H9 (cell line): ENCODE measurements around the gene TMIE. TPM values are rescaled to one million over a fixed set of nuclear protein-coding genes. Genes with fewer than 3 reads are reported as not detected.
A peak's percentile ranks its signal among the peaks of the same experiment; 100 is the strongest.

ENCODE experiments used
- DNase-seq: peaks from one replicate; pipeline ENCODE4 v3.0.0-alpha.2; 2017
- H2AFZ ChIP-seq: one replicate; pipeline ENCODE4 v1.6.1; 2013; ENCODE audit warnings: mild to moderate bottlenecking, low read length, control low read depth, moderate library complexity
- H2AK5ac ChIP-seq: 2 replicates; pipeline ENCODE4 v1.6.1; 2013; ENCODE audit warnings: low read length, control low read depth, mixed read lengths; ENCODE audit not compliant: insufficient read length
- H2BK120ac ChIP-seq: one replicate; pipeline ENCODE4 v1.6.1; 2013; ENCODE audit warnings: low read depth, mild to moderate bottlenecking, low read length, control low read depth, inconsistent platforms; ENCODE audit not compliant: poor library complexity, severe bottlenecking
- H2BK12ac ChIP-seq: 2 replicates; pipeline ENCODE4 v1.6.1; 2013; ENCODE audit warnings: low read length, control low read depth, mixed read lengths, low read depth; ENCODE audit not compliant: insufficient read length
- H2BK15ac ChIP-seq: 2 replicates; pipeline ENCODE4 v1.6.1; 2013; ENCODE audit warnings: low read depth, low read length, control low read depth
- H2BK20ac ChIP-seq: one replicate; pipeline ENCODE4 v1.6.1; 2013; ENCODE audit warnings: low read depth, mild to moderate bottlenecking, low read length, control low read depth, inconsistent platforms; ENCODE audit not compliant: poor library complexity, severe bottlenecking
- H2BK5ac ChIP-seq: 2 replicates; pipeline ENCODE4 v1.6.1; 2013; ENCODE audit warnings: low read length, control low read depth, mixed read lengths; ENCODE audit not compliant: insufficient read length
- H3K14ac ChIP-seq: 2 replicates; pipeline ENCODE4 v1.6.1; 2013; ENCODE audit warnings: low read length, control low read depth; ENCODE audit not compliant: insufficient read depth
- H3K18ac ChIP-seq: 2 replicates; pipeline ENCODE4 v1.6.1; 2013; ENCODE audit warnings: low read depth, mild to moderate bottlenecking, mixed read lengths, low read length, control low read depth; ENCODE audit not compliant: insufficient read length
- H3K23ac ChIP-seq: 2 replicates; pipeline ENCODE4 v1.6.1; 2013; ENCODE audit warnings: low read length, control low read depth, mixed read lengths, low read depth; ENCODE audit not compliant: insufficient read length
- H3K23me2 ChIP-seq: 2 replicates; pipeline ENCODE4 v1.6.1; 2013; ENCODE audit warnings: low read depth, mild to moderate bottlenecking, mixed read lengths, low read length, control low read depth; ENCODE audit not compliant: insufficient read length, poor library complexity, severe bottlenecking
- H3K27ac ChIP-seq: 2 replicates; pipeline ENCODE4 v1.5.1; 2013; ENCODE audit warnings: low read length, control low read depth, mixed read lengths, low read depth; ENCODE audit not compliant: insufficient read length
- H3K27me3 ChIP-seq: 2 replicates; pipeline ENCODE4 v1.6.1; 2013; ENCODE audit warnings: low read length, control low read depth, inconsistent platforms; ENCODE audit not compliant: insufficient read depth
- H3K4ac ChIP-seq: 2 replicates; pipeline ENCODE4 v1.6.1; 2013; ENCODE audit warnings: low read depth, mild to moderate bottlenecking, control low read depth, inconsistent platforms, low read length, moderate library complexity
- H3K4me1 ChIP-seq: 2 replicates; pipeline ENCODE4 v1.6.1; 2013; ENCODE audit warnings: low read length, control low read depth, inconsistent platforms; ENCODE audit not compliant: insufficient read depth
- H3K4me2 ChIP-seq: 2 replicates; pipeline ENCODE4 v1.6.1; 2013; ENCODE audit warnings: low read length, control low read depth, mixed read lengths; ENCODE audit not compliant: insufficient read length, insufficient read depth
- H3K56ac ChIP-seq: 2 replicates; pipeline ENCODE4 v1.6.1; 2013; ENCODE audit warnings: low read depth, mild to moderate bottlenecking, mixed read lengths, low read length, control low read depth; ENCODE audit not compliant: insufficient read length
- H3K79me1 ChIP-seq: 2 replicates; pipeline ENCODE4 v1.6.1; 2013; ENCODE audit warnings: low read depth, mild to moderate bottlenecking, moderate library complexity, low read length, control low read depth, inconsistent platforms; ENCODE audit not compliant: insufficient read depth, poor library complexity, severe bottlenecking
- H3K79me2 ChIP-seq: 2 replicates; pipeline ENCODE4 v1.6.1; 2013; ENCODE audit warnings: low read length, control low read depth, inconsistent platforms; ENCODE audit not compliant: insufficient read depth
- H3K9ac ChIP-seq: 2 replicates; pipeline ENCODE4 v1.6.1; 2013; ENCODE audit warnings: low read length, control low read depth, mixed read lengths; ENCODE audit not compliant: insufficient read length; ENCODE audit errors: extremely low read depth
- H3K9me3 ChIP-seq: one replicate; pipeline ENCODE4 v1.6.1; 2013; ENCODE audit warnings: low read depth, low read length, inconsistent platforms; ENCODE audit not compliant: control insufficient read depth
- H3T11ph ChIP-seq: one replicate; pipeline ENCODE4 v1.6.1; 2013; ENCODE audit warnings: mild to moderate bottlenecking, low read length, control low read depth, inconsistent platforms
- H4K20me1 ChIP-seq: one replicate; pipeline ENCODE4 v1.6.1; 2013; ENCODE audit not compliant: control insufficient read depth, insufficient read length, insufficient read depth
- H4K5ac ChIP-seq: 2 replicates; pipeline ENCODE4 v1.6.1; 2013; ENCODE audit warnings: low read depth, mild to moderate bottlenecking, mixed read lengths, low read length, control low read depth; ENCODE audit not compliant: insufficient read length
- H4K8ac ChIP-seq: replicated peaks from 2 replicates; pipeline ENCODE4 v1.6.1; 2013; ENCODE audit warnings: low read length, control low read depth, mixed read lengths, low read depth; ENCODE audit not compliant: insufficient read length
- H4K91ac ChIP-seq: 2 replicates; pipeline ENCODE4 v1.6.1; 2013; ENCODE audit warnings: low read depth, mild to moderate bottlenecking, moderate library complexity, mixed read lengths, low read length, control low read depth; ENCODE audit not compliant: insufficient read length
- H3K27ac Mint-ChIP-seq, 3 experiments: 2 replicates in 2 of 3; 3 replicates in 1 of 3; pipeline ENCODE4 v1.8.0; 2020 to 2021; ENCODE audit warnings: mixed read lengths in 3 of 3, mild to moderate bottlenecking in 1 of 3, moderate library complexity in 1 of 3
- H3K27me3 Mint-ChIP-seq: 2 replicates; pipeline ENCODE4 v1.8.0; 2021; ENCODE audit warnings: low read depth, mild to moderate bottlenecking, moderate library complexity, mixed read lengths
- H3K36me3 Mint-ChIP-seq, 3 experiments: 2 replicates in 2 of 3; 3 replicates in 1 of 3; pipeline ENCODE4 v1.8.0; 2020 to 2021; ENCODE audit warnings: low read depth in 3 of 3, mixed read lengths in 3 of 3; ENCODE audit not compliant: insufficient read depth in 1 of 3
- H3K4me1 Mint-ChIP-seq, 2 experiments: 2 replicates each; pipeline ENCODE4 v1.8.0; 2020; ENCODE audit warnings: mixed read lengths in 2 of 2
- H3K4me3 Mint-ChIP-seq, 2 experiments: 2 replicates in 1 of 2; 3 replicates in 1 of 2; pipeline ENCODE4 v1.8.0; 2020 to 2021; ENCODE audit warnings: mild to moderate bottlenecking in 2 of 2, mixed read lengths in 2 of 2, moderate library complexity in 1 of 2
- H3K9me3 Mint-ChIP-seq, 2 experiments: 2 replicates in 1 of 2; 3 replicates in 1 of 2; pipeline ENCODE4 v1.8.0; 2020; ENCODE audit warnings: mild to moderate bottlenecking in 2 of 2, mixed read lengths in 2 of 2, moderate library complexity in 1 of 2
- CTCF ChIP-seq: fragments of 200-600 bp; sonication (generic); conservative IDR thresholded peaks from 3 replicates; pipeline ENCODE4 v1.8.0; 2021; ENCODE audit warnings: antibody characterized with exemption, mild to moderate bottlenecking
- WGBS: extraction: QIAGEN DNeasy Blood & Tissue Kit; methylation state at CpG from one replicate; pipeline ENCODE4 v1.1.7; 2013; ENCODE audit warnings: missing lambda C conversion rate, low lambda C conversion rate, mixed read lengths; ENCODE audit not compliant: insufficient read length; ENCODE audit errors: extremely low coverage; 5-methylcytosine and 5-hydroxymethylcytosine counted together
- total RNA-seq: library from RNA; stranded (reverse); gene quantifications from 2 replicates; pipeline ENCODE4 v1.2.1, GENCODE V29; 2021

TMIE gene
- total RNA-seq, 1 experiment from 2014 or later: 0.63 TPM

DNA sequence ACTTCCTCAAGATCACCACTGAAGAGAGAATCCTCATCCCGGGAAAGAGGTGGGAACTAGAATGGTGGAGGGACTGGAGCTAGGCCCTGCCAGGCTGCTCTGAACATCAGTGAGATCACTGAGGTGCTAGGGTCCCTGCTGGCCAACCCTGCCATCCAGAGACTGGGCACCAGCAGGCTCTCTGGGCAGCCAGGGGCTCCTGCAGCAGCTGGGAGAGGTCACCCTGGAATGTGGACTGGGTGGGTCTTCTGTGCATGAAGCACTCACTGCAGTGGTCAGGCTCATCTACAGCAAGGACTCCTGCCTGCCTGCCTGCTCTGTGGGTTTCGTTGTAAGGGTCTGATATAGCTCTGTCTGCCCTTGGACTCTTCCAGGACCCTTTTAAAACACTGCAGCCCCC, 32.6 kb upstream of the TMIE start:
- no peaks in the 10 kb centered on the region for H3K4me1 ChIP-seq
- no peaks in the 10 kb centered on the region for H3K27me3 ChIP-seq
- no peak overlapping the region for H3K4me2 ChIP-seq
- no peak overlapping the region for H4K8ac ChIP-seq
- no peak overlapping the region for H3K23ac ChIP-seq
- no peak overlapping the region for H2AFZ ChIP-seq
- H2BK15ac ChIP-seq: no peak overlapping the region
- H3K79me2 ChIP-seq: no peaks in the 10 kb centered on the region
- no peaks in the 10 kb centered on the region for H3K79me1 ChIP-seq
- no peak overlapping the region for H2BK120ac ChIP-seq
- H3K18ac ChIP-seq: no peak overlapping the region
- no peak overlapping the region for H3K14ac ChIP-seq
- no peak for TF ChIP-seq CTCF
- no peaks in the 10 kb centered on the region for H3K23me2 ChIP-seq
- H4K91ac ChIP-seq: no peak overlapping the region
- no peak overlapping the region for H3K56ac ChIP-seq
- peak; percentile 18 for DNase-seq
- WGBS: no CpG with 5 or more reads among the region's 2 CpGs
- peaks cover 0 to 3% (median 0%) of the 10 kb centered on the region in 3 experiments; a peak in 1 of 7 replicates for H3K36me3 Mint-ChIP-seq
- no peak overlapping the region for H4K5ac ChIP-seq
- H3K9ac ChIP-seq: no peak overlapping the region
- H2BK5ac ChIP-seq: no peak overlapping the region
- H3K4me3 Mint-ChIP-seq: no peak overlapping the region
- H3K27ac ChIP-seq: no peak overlapping the region
- no peaks in the 10 kb centered on the region for H3K9me3 ChIP-seq
- H2AK5ac ChIP-seq: no peak overlapping the region
- no peaks in the 10 kb centered on the region for H3K9me3 Mint-ChIP-seq
- H3K27ac Mint-ChIP-seq: peak overlapping the region in 1 of 3 experiments; percentile 18; a peak in 3 of 7 replicates
- no peak overlapping the region for H3K4ac ChIP-seq
- no peaks in the 10 kb centered on the region; the same call in none of the 2 replicates for H3K27me3 Mint-ChIP-seq
- H3K4me1 Mint-ChIP-seq: peaks cover 7 to 11% of the 10 kb centered on the region in 2 experiments
- no peak overlapping the region for H3T11ph ChIP-seq
- H2BK12ac ChIP-seq: no peak overlapping the region
- H4K20me1 ChIP-seq: no peaks in the 10 kb centered on the region
- no peak overlapping the region for H2BK20ac ChIP-seq
